ENCODE measurements around the gene TTC9B. TPM values are rescaled to one million over a fixed set of nuclear protein-coding genes. Genes with fewer than 3 reads are reported as not detected.
A peak's percentile ranks its signal among the peaks of the same experiment; 100 is the strongest.

Gene TTC9B
- total and polyA plus RNA-seq, 11 donors = not detected

GRCh38 chr19:40210889-40211288 lies 7.3 kb downstream of the TTC9B start:
- DNase-seq = no peak
- intact Hi-C loops (cut with DNase I) = no loop called here
- WGBS, 4 donors = 94 to 97% (median 95%) methylated on average over 4 to 5 of the region's 5 CpGs
- H3K9me3 ChIP-seq = no peaks in the 10 kb centered on the region
- no peak for ATAC-seq
- no peak overlapping the region for H3K27ac ChIP-seq
- TF ChIP-seq CTCF (IDR thresholded peaks at IDR 0.05) = no peak
- no peak for TF ChIP-seq POLR2A (IDR thresholded peaks at IDR 0.05)
- H3K4me3 ChIP-seq = no peak overlapping the region
- peaks cover 0 to 3% (median under 1%) of the 10 kb centered on the region in 9 donors for H3K27me3 ChIP-seq
- H3K36me3 ChIP-seq = peaks cover 0 to 46% (median 29%) of the 10 kb centered on the region in 9 donors
- H3K4me1 ChIP-seq = no peaks in the 10 kb centered on the region

- H3K27me3 ChIP-seq = no peaks in the 10 kb centered on the region
- H3K4me3 ChIP-seq = no peak overlapping the region
- peaks cover 0 to 6% (median 0%) of the 10 kb centered on the region in 12 donors for H3K9me3 ChIP-seq
- TF ChIP-seq POLR2A (IDR thresholded peaks at IDR 0.05) (no peak), CTCF (IDR thresholded peaks at IDR 0.05) (no peak)
- intact Hi-C loops (cut with DNase I) = no loop called here
- H3K27ac ChIP-seq = no peak overlapping the region
- DNase-seq (no peak), ATAC-seq (no peak)
- H3K4me1 ChIP-seq = no peaks in the 10 kb centered on the region
- peaks cover 0 to 65% (median 35%) of the 10 kb centered on the region in 9 donors for H3K36me3 ChIP-seq
- 96 to 99% (median 98%) methylated on average over 5 of the region's 5 CpGs for WGBS, 4 donors
Observed at GRCh38 chr19:40208602-40209001, 9.6 kb downstream of the TTC9B start.

GRCh38 chr19:40205760-40206159 lies 12.4 kb downstream of the TTC9B start:
- Histone ChIP-seq H3K27me3 (no peaks in the 10 kb centered on the region), H3K36me3 (peaks cover 0 to 70% (median 46%) of the 10 kb centered on the region in 9 donors), H3K9me3 (peaks cover 0 to 6% (median 0%) of the 10 kb centered on the region in 12 donors), H3K4me3 (no peak overlapping the region), H3K27ac (no peak overlapping the region), H3K4me1 (no peaks in the 10 kb centered on the region)
- DNase-seq (no peak), ATAC-seq (no peak)
- TF ChIP-seq POLR2A (IDR thresholded peaks at IDR 0.05) (no peak), CTCF (IDR thresholded peaks at IDR 0.05) (no peak)
- 94 to 98% (median 97%) methylated on average over 17 to 21 of the region's 21 CpGs for WGBS, 4 donors
- intact Hi-C loops (cut with DNase I) = no loop called here

- intact Hi-C loops (cut with DNase I) = no loop called here
- peaks cover 0 to 6% (median 0%) of the 10 kb centered on the region in 12 donors for H3K9me3 ChIP-seq
- ATAC-seq (peak in 1 of 4 donors; percentile 38), DNase-seq (no peak)
- TF ChIP-seq POLR2A (IDR thresholded peaks at IDR 0.05) = no peak
- no peak for TF ChIP-seq CTCF (IDR thresholded peaks at IDR 0.05)
- WGBS, 4 donors = 95 to 97% (median 96%) methylated on average over 9 to 16 of the region's 16 CpGs
- H3K36me3 ChIP-seq = peaks cover 0 to 61% (median 37%) of the 10 kb centered on the region in 9 donors
- H3K27ac ChIP-seq = no peak overlapping the region
- H3K4me1 ChIP-seq = no peaks in the 10 kb centered on the region
- H3K27me3 ChIP-seq = no peaks in the 10 kb centered on the region
- H3K4me3 ChIP-seq = no peak overlapping the region
Observed at GRCh38 chr19:40204381-40204780, 13.8 kb downstream of the TTC9B start.

Data from heart left ventricle (tissue), 16 donors.